Stimulated activated effector memory CD8-positive, alpha-beta T cell treated with anti-CD3 and anti-CD28 coated beads, Interleukin-12 subunit alpha, Interleukin-12 subunit beta, amount 100 ng/mL, for 72 hours (primary cell): ENCODE data around the gene GAB3.

Source experiments
- ATAC-seq: fragments of 150-1000 bp; cut with Tn5 transposase; 2 replicates; pipeline ENCODE4 v1.10.0; 2021
- DNase-seq, 2 donors: peaks; one replicate each; pipeline ENCODE4 v3.0.0; 2021 to 2022; ENCODE audit warnings: low spot score in 2 of 2
- H3K27ac Mint-ChIP-seq: one replicate; pipeline ENCODE4 v1.8.0; 2022; ENCODE audit warnings: mild to moderate bottlenecking, mixed read lengths
- H3K36me3 Mint-ChIP-seq: one replicate; pipeline ENCODE4 v1.8.0; 2022; ENCODE audit warnings: mild to moderate bottlenecking, mixed read lengths
- H3K4me1 Mint-ChIP-seq: one replicate; pipeline ENCODE4 v1.8.0; 2022; ENCODE audit warnings: mixed read lengths
- H3K4me3 Mint-ChIP-seq: one replicate; pipeline ENCODE4 v1.8.0; 2022; ENCODE audit warnings: mild to moderate bottlenecking, mixed read lengths
- H3K9me3 Mint-ChIP-seq: one replicate; pipeline ENCODE4 v1.8.0; 2022; ENCODE audit warnings: mixed read lengths

GAB3 gene

DNA sequence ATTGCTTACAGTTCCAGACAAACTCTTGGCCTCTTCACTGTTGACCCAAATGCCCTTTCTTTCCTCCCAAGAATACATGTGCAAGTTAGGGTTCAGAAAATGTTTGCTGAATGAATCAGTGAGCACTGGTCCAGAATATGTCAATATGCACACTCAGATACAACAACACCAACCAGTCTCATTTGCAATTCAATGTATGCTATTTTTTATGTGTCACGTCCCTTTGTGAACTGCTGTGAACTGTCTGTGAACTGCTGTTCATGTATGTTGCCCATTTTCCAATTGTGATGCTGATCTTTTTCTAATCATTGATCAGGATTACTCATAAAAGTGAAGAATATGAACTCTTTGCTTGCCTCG, 17.8 kb downstream of the GAB3 start:
- Mint-ChIP-seq H3K27ac (peak overlapping the region; percentile 94), H3K4me1 (peaks cover 91% of the 10 kb centered on the region), H3K4me3 (peak overlapping the region; percentile 75), H3K36me3 (peaks cover 11% of the 10 kb centered on the region), H3K9me3 (no peaks in the 10 kb centered on the region)
- DNase-seq (no peak), ATAC-seq (peak; percentile 74)

DNA sequence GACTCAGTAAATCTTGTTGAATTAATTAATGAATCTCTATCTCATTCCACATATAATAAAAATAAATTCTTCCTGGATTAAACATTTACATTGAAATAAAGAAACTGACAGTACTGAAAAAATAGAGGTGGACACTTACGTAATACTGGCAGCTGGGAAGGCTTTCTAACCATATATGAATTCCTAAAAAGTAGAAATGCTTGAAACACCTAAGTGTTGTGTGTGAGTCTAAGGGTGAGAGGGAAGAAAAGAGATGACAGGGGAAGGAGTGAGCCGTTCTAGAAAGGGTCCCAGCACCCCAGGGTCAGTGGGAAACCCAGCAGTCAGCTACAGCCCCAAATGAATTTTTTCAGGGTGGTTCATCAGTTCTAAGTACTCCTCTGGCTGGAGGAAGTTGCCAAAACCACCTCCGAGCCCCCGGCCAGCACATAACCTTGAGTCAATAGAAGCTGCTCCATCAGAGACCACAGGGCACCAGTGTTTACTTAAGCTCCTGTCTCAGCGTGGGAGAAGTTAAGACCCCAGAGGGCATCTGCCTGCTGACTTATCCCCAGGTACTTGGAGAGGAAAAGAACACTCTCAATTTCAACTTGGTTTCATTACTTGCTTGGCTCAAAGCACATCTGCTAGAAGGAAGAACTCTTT, 18.3 kb downstream of the GAB3 start:
- ATAC-seq (peak; percentile 62), DNase-seq (no peak)
- peaks cover 10% of the 10 kb centered on the region for H3K36me3 Mint-ChIP-seq
- peak overlapping the region; percentile 94 for H3K27ac Mint-ChIP-seq
- peak overlapping the region; percentile 75 for H3K4me3 Mint-ChIP-seq
- H3K4me1 Mint-ChIP-seq: peaks cover 92% of the 10 kb centered on the region
- no peaks in the 10 kb centered on the region for H3K9me3 Mint-ChIP-seq

DNA sequence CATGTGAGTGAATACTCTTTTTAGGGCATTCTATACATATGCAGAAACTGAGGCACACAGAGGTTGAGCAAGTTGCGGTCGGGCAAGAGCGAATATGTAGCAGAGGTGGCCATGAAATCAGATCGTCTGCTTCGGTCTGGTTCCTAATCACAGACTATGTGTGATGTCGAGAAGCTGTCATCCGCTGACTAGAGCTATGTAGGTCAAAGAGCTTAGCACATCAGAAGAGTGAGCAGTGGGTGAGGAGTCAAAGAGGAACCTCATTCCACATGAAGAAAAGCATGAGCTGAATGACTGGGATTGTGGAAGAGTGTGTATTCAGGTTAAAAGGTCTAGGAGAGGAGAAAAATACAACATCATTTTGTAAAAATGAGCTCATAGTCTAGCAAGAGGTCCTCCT, 19.0 kb downstream of the GAB3 start:
- H3K27ac Mint-ChIP-seq: peak overlapping the region; percentile 94
- peak; percentile 67 for ATAC-seq
- H3K36me3 Mint-ChIP-seq: peaks cover 8% of the 10 kb centered on the region
- peaks cover 2% of the 10 kb centered on the region for H3K9me3 Mint-ChIP-seq
- H3K4me3 Mint-ChIP-seq: peak overlapping the region; percentile 75
- peaks cover 91% of the 10 kb centered on the region for H3K4me1 Mint-ChIP-seq
- DNase-seq: no peak

DNA sequence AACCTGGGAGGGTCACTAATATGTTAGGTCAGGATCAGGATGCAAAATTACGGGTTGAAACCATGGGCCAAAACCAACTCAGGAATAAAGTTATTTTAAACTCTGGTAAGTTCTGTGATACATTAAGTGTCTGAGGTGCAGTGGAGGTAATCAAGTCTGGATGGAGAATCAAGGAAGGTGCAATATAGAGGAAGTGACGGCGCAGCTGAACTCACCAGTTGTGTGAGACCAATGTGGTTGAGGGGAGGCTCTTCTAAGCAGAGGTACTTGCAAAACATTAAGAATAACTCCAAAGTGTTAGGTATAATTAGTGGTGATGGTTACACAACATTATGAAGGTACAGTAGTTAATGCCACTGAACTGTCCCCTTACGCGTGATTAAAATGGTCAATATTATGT, 19.7 kb downstream of the GAB3 start:
- no peak for DNase-seq
- ATAC-seq: no peak
- H3K27ac Mint-ChIP-seq: peak overlapping the region; percentile 94

DNA sequence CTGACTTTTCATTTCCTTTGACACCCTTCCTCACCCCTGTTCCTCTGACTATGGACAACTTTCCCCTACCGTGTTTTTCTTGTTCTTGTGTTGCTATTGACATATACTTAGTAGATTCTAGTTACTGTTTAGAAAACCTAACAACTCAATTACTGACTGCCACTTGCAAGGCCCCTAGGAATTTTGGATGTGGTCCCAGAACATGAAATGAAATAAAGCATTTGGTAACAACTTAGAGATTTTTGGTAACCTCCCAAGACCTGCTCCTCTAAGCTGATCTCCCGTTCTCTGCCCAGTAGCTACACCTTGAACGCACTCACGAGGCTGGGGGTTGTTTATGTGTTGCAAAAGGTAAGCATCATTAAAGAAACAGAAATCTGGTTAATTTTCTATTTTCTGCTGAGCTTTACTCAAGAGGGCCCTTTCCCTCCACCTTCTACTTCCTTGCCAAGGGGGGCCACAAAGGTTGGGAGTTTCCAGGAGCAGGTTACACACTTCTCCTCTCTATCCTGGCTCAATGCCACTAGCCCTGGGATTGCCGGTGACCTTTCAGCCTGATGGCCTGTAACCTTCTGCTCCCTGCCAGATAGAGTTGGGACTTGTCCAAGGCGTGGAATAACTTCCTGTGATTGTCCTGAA, 20.5 kb downstream of the GAB3 start:
- peaks cover 2% of the 10 kb centered on the region for H3K9me3 Mint-ChIP-seq
- peaks cover 8% of the 10 kb centered on the region for H3K36me3 Mint-ChIP-seq
- peaks cover 91% of the 10 kb centered on the region for H3K4me1 Mint-ChIP-seq
- H3K27ac Mint-ChIP-seq: peak overlapping the region; percentile 94
- DNase-seq (no peak), ATAC-seq (no peak)
- H3K4me3 Mint-ChIP-seq: peak overlapping the region; percentile 14

More for the DNA sequence above, 19.7 kb downstream of the GAB3 start:
- H3K9me3 Mint-ChIP-seq: peaks cover 2% of the 10 kb centered on the region
- H3K36me3 Mint-ChIP-seq: peaks cover 8% of the 10 kb centered on the region
- peaks cover 91% of the 10 kb centered on the region for H3K4me1 Mint-ChIP-seq
- peak overlapping the region; percentile 75 for H3K4me3 Mint-ChIP-seq

DNA sequence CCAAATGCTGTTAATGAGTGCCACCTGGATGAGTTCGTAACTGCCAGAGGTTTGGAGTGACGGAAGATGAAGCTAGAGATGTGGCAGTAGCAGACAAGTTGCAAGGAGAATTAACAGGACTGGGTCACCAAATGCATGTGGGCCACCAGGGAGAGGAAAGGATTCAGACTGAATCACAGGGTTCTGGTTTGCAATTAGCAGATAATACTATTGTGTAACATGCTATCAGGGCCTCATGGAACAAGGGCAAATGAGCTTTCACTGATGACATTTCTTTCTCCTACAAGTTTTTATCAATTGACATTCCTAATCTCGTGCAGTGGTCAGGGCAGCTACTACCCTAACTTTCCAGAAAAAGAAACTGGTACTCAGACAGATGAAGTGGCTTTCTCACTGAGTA, 21.4 kb downstream of the GAB3 start:
- H3K27ac Mint-ChIP-seq: peak overlapping the region; percentile 94
- peaks cover 92% of the 10 kb centered on the region for H3K4me1 Mint-ChIP-seq
- ATAC-seq: no peak
- peaks cover 8% of the 10 kb centered on the region for H3K36me3 Mint-ChIP-seq
- H3K4me3 Mint-ChIP-seq: peak overlapping the region; percentile 14
- DNase-seq: no peak
- peaks cover 2% of the 10 kb centered on the region for H3K9me3 Mint-ChIP-seq

DNA sequence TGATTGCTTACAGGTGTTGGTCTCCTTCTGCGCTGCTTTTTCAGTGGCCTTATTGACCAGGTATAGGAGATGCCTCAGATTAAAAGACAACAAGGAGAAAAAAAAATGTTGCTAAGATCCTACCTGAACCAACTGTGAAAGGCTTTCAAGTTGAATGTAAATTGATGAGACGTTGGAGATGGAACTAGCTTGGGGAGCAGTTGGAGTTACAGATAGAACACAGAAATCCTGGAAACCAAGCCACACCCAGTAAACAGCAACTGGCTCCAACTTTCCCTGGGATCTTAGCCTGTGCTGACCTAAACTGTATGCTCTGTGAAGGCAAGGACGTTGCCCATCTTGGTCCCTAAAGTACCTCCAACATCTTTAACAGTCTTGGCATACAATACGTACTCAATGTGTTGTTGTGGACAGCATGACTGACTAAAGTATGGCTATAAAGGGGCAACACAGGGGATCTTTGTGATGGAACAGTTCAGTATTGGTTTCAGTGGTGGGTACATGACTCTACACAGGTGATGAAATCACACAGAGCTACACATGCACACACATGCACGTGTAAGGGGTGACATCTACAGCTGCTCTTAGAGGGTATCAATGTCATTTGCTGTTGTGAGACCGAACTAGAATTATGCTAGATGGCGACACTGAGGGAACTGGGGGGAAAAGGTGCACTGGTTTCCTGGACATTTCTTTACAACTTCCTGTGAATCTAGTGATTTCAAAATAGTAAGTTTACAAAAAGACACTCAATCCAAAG, 22.3 kb downstream of the GAB3 start:
- ATAC-seq (peak; percentile 74), DNase-seq (no peak)
- Mint-ChIP-seq H3K4me1 (peaks cover 91% of the 10 kb centered on the region), H3K4me3 (peak overlapping the region; percentile 14), H3K9me3 (peaks cover 2% of the 10 kb centered on the region), H3K27ac (peak overlapping the region; percentile 94), H3K36me3 (peaks cover 8% of the 10 kb centered on the region)

DNA sequence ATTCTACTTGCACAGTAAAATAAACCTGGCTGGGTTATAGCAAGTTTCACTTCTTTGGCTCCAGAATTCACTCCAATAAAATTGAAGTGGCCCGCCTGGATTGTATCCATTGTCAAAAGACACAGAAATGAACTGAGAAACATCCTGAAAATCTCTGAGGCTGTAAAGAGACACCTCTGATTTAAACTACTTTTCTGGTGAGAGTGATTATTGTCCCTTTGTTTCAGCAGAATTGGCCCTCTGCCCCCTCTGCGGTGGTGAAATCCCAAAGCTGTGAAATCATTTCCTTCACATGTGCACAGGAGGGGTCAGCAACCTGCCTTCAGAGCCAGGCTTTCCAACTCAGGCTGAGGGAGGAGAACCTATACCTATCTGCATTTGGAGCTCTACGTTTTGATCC, 23.0 kb downstream of the GAB3 start:
- Mint-ChIP-seq H3K4me1 (peaks cover 94% of the 10 kb centered on the region), H3K36me3 (peaks cover 13% of the 10 kb centered on the region), H3K4me3 (peak overlapping the region; percentile 14), H3K27ac (peak overlapping the region; percentile 94), H3K9me3 (peaks cover 2% of the 10 kb centered on the region)
- ATAC-seq (no peak), DNase-seq (no peak)

DNA sequence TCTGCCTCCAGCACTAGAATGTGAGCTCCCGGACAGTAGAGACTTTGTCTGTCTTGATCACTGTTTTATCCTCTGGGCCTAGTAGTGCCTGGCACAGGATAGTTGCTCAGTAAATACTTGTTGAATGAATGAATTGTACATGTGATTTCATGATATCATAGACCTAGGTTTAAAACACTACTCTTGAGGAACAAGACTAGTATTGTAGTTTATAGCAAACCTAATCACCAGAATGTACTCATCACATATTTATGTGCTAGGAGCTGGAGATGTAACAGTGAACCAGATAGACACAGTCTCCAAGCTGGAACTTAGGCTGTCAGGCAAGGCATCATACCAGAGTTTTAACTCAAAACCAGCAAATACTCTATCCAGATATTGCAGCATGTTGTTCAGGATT, 23.5 kb downstream of the GAB3 start:
- H3K27ac Mint-ChIP-seq: peak overlapping the region; percentile 94
- H3K9me3 Mint-ChIP-seq: peaks cover 2% of the 10 kb centered on the region
- ATAC-seq: no peak
- H3K36me3 Mint-ChIP-seq: peaks cover 13% of the 10 kb centered on the region
- no peak for DNase-seq
- peaks cover 94% of the 10 kb centered on the region for H3K4me1 Mint-ChIP-seq
- peak overlapping the region; percentile 29 for H3K4me3 Mint-ChIP-seq

DNA sequence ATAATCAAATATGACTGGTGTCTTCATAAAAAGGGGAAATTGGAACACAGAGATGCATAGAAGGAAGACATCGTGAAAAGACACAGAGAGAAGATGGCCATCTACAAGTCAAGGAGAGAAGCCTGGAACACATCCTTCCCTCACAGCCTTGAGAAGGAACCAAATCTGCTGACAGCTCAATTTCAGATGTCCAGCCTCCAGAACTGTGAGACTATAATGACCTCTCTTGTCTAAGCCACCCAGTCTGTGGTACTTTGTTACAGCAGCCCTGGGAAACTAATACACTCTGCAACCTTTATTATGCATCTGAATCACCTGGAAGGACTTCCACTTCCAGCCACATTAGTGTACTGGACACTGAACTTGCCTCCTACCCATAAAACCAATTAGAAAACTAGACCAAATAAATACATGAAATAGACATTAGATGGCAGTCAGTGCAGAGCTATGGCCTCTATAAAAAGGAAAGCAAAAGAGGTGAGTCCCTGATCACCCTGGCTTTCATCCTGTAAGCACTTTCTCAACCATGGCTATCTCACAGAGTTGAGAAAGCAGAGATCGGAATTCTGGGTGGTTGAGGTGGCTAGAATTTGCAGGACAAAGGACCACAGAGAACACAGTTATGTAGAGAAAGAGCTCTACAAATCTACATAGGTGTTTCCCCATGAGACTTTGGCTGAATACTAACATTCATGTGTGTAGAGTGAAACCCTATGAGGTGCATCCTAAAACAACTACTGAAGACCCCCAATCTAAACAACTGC, 25.7 kb downstream of the GAB3 start:
- Mint-ChIP-seq H3K9me3 (peaks cover 2% of the 10 kb centered on the region), H3K36me3 (peaks cover 13% of the 10 kb centered on the region), H3K4me3 (peak overlapping the region; percentile 57), H3K27ac (peak overlapping the region; percentile 94), H3K4me1 (peaks cover 86% of the 10 kb centered on the region)
- no peak for DNase-seq
- ATAC-seq: peak; percentile 59

DNA sequence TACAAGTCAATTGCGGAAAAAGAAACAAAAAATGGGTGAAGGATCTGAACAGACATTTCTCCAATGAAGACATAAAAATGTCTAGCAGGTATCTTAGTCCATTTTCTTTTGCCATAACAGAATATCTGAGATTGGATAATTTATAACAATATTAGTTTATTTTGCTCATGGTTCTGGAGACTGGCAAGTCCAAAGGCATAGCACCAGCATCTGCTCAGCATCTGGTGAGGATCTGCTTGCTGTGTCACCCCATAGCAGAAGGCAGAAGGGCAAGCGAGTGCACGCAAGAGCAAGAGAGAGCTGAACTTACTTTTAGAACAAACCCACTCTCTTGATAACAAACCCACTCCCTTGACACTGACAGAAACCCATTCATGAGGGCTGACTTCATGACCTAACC, 29.7 kb downstream of the GAB3 start:
- peaks cover 9% of the 10 kb centered on the region for H3K36me3 Mint-ChIP-seq
- H3K9me3 Mint-ChIP-seq: no peaks in the 10 kb centered on the region
- ATAC-seq (no peak), DNase-seq (no peak)
- no peak overlapping the region for H3K4me3 Mint-ChIP-seq
- peaks cover 84% of the 10 kb centered on the region for H3K4me1 Mint-ChIP-seq
- peak overlapping the region; percentile 50 for H3K27ac Mint-ChIP-seq

DNA sequence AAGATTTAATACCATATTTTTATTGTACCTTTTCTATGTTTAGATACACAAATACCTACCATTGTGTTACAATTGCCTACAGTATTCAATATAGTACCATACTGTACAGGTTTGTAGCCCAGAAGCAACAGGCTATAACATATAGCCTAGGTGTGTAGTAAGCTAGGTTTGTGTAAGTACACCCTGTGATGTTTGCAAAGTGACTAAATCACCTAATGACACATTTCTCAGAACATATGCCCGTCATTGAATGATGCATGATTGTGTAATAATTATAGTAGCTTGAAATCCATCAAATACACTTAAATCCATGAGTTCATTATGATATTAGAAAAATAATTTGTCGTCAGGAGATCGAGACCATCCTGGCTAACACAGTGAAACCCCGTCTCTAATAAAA, 30.8 kb downstream of the GAB3 start:
- no peak for DNase-seq
- no peaks in the 10 kb centered on the region for H3K9me3 Mint-ChIP-seq
- ATAC-seq: peak; percentile 58
- H3K4me1 Mint-ChIP-seq: peaks cover 77% of the 10 kb centered on the region
- peaks cover 19% of the 10 kb centered on the region for H3K36me3 Mint-ChIP-seq
- H3K27ac Mint-ChIP-seq: peak overlapping the region; percentile 97
- peak overlapping the region; percentile 68 for H3K4me3 Mint-ChIP-seq

DNA sequence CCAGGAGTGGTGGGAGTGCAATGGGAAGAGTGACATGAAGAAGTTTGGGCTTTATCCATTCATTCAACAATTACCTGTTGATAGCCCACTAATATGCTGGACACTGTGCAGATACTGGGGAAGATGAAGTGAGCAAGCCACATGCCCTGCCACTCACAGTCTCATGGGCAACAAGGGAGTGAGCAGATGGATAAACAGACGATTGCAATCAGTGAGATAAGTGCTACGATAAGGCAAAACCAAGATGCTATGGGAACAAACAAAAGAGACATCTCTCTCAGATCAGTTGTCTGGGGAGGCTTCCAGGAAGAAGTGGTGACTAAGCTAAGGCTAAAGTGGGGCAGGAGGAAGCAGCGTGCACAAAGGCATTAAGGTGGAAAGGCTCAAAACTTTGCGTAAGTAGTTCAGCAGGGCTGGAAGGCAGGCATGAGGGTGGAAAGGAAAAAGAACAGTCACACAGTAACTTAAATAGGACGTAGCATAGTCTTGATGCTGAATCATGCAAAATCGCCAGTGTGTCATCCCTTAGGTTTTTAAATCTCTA, 31.7 kb downstream of the GAB3 start:
- Mint-ChIP-seq H3K4me1 (peaks cover 74% of the 10 kb centered on the region), H3K27ac (peak overlapping the region; percentile 97), H3K4me3 (peak overlapping the region; percentile 68), H3K9me3 (no peaks in the 10 kb centered on the region), H3K36me3 (peaks cover 27% of the 10 kb centered on the region)
- ATAC-seq (peak; percentile 90), DNase-seq (no peak)

DNA sequence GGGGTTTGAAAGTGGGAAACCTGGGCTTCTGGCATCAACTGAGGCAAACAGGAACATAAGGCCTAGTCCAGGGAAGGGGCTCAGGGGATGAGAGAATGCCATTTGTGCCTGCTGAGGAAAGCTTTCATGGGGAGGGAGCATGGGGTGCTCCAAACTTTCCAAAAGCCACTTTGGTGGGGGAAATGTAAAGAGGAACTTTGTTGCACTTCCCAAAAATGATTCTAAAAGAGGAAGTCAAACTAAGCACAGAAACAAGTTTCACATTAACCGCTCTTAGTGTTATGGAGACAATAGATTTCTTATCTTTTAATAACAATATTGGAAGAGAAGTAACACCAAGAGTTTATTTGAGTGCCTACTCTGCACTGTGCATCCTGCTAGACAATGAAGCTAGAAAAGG, 32.3 kb downstream of the GAB3 start:
- no peaks in the 10 kb centered on the region for H3K9me3 Mint-ChIP-seq
- peaks cover 27% of the 10 kb centered on the region for H3K36me3 Mint-ChIP-seq
- H3K27ac Mint-ChIP-seq: peak overlapping the region; percentile 97
- no peak for DNase-seq
- ATAC-seq: no peak
- H3K4me1 Mint-ChIP-seq: peaks cover 70% of the 10 kb centered on the region
- H3K4me3 Mint-ChIP-seq: peak overlapping the region; percentile 68

DNA sequence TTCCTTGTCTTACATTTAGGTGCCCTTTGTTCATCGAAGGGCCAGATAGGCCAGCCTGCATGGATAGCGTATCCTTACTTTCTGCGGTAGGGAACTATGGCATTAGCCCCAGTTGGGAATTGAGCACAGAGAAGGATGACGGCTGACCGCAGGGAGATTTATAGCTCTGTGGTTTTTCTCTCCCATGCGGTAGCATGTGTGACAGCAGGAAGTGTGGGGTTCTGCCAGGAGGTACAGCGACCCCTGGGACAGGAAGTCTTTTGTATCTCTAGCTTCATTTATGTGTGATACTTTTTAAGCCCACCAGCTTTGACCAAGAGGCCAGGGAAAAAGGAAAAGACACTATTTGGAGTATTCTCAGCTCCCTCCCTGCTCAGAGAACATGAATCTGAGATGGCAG, 33.1 kb downstream of the GAB3 start:
- ATAC-seq: no peak
- H3K9me3 Mint-ChIP-seq: no peaks in the 10 kb centered on the region
- DNase-seq: no peak
- H3K4me1 Mint-ChIP-seq: peaks cover 69% of the 10 kb centered on the region
- peaks cover 29% of the 10 kb centered on the region for H3K36me3 Mint-ChIP-seq
- peak overlapping the region; percentile 97 for H3K27ac Mint-ChIP-seq
- H3K4me3 Mint-ChIP-seq: peak overlapping the region; percentile 68
